Measurements from ENCODE around the gene SEZ6L2. TPM values are rescaled to one million over a fixed set of nuclear protein-coding genes. Genes with fewer than 3 reads are reported as not detected.
"Not testable (repeated sequence)": the region's sequence is repeated elsewhere in the genome, so short reads cannot be mapped to it uniquely, and the experiment has no call there.

Gene SEZ6L2
- total RNA-seq, 1 experiment from 2014 or later: 4.9 TPM

GRCh38 chr16:29910819-29911675 is 11.7 kb upstream of the SEZ6L2 start:
- DNase-seq (ENCODE audit: low read depth): no peak

- not testable (repeated sequence) for DNase-seq (ENCODE audit: low read depth)
These were observed 10.5 kb upstream of the SEZ6L2 start for GRCh38 chr16:29909851-29910250.

GRCh38 chr16:29909391-29909790 is 10.0 kb upstream of the SEZ6L2 start:
- peak; percentile 30 for DNase-seq (ENCODE audit: low read depth)

- no peak for DNase-seq (ENCODE audit: low read depth)
These were observed 9.4 kb upstream of the SEZ6L2 start for GRCh38 chr16:29908719-29909220.

GRCh38 chr16:29907973-29908372 is 8.6 kb upstream of the SEZ6L2 start:
- DNase-seq (ENCODE audit: low read depth): no peak

GRCh38 chr16:29906520-29907244 is 7.3 kb upstream of the SEZ6L2 start:
- no peak for DNase-seq (ENCODE audit: low read depth)

- no peak for DNase-seq (ENCODE audit: low read depth)
These were observed 6.3 kb upstream of the SEZ6L2 start for GRCh38 chr16:29905668-29906067.

- no peak for DNase-seq (ENCODE audit: low read depth)
These were observed 5.6 kb upstream of the SEZ6L2 start for GRCh38 chr16:29904947-29905346.

- no peak for DNase-seq (ENCODE audit: low read depth)
These were observed 4.2 kb upstream of the SEZ6L2 start for GRCh38 chr16:29903590-29903989.

GRCh38 chr16:29901607-29901945 is 2.2 kb upstream of the SEZ6L2 start:
- DNase-seq (ENCODE audit: low read depth): no peak

GRCh38 chr16:29900888-29901606 is 1.7 kb upstream of the SEZ6L2 start:
- DNase-seq (ENCODE audit: low read depth): no peak

GRCh38 chr16:29900102-29900887 is 945 bp upstream of the SEZ6L2 start, which contains the start of gene ASPHD1:
Gene ASPHD1 (plus strand): TSS chr16:29900488. CDS start chr16:29900972, 484 bp downstream.
- peak; percentile 78 for DNase-seq (ENCODE audit: low read depth)

- no peak for DNase-seq (ENCODE audit: low read depth)
These were observed 390 bp downstream of the SEZ6L2 start for GRCh38 chr16:29898804-29899515.

- DNase-seq (ENCODE audit: low read depth): no peak
These were observed 1.1 kb downstream of the SEZ6L2 start for GRCh38 chr16:29898135-29898803.

- no peak for DNase-seq (ENCODE audit: low read depth)
These were observed 2.0 kb downstream of the SEZ6L2 start for GRCh38 chr16:29897333-29897732.

- no peak for DNase-seq (ENCODE audit: low read depth)
These were observed 2.5 kb downstream of the SEZ6L2 start for GRCh38 chr16:29896841-29897240.

GRCh38 chr16:29894352-29894751 is 5.0 kb downstream of the SEZ6L2 start:
- DNase-seq (ENCODE audit: low read depth): no peak

GRCh38 chr16:29893553-29893952 is 5.8 kb downstream of the SEZ6L2 start:
- no peak for DNase-seq (ENCODE audit: low read depth)

- no peak for DNase-seq (ENCODE audit: low read depth)
These were observed 6.9 kb downstream of the SEZ6L2 start for GRCh38 chr16:29892458-29892813.

Measured in RPMI7951 (cell line).